SK-N-SH treated with all-trans-retinoic acid at 6 μM for 48 hours (cell line): Measurements from ENCODE around the gene SARNP.

Source experiments
- ARNTL ChIP-seq: fragments of 450-650 bp; formaldehyde crosslinking; IDR thresholded peaks from 2 replicates; pipeline ENCODE4 v1.5.0; 2020; ENCODE audit warnings: low read depth, mild to moderate bottlenecking, moderate library complexity, borderline replicate concordance
- BACH2 ChIP-seq: fragments of 250-450 bp; sonication (Bioruptor Pico); IDR thresholded peaks from 2 replicates; pipeline ENCODE4 v1.9.0; 2021; ENCODE audit warnings: mild to moderate bottlenecking, borderline replicate concordance
- CREB5 ChIP-seq: fragments of 250-450 bp; sonication (Bioruptor Pico); IDR thresholded peaks from 2 replicates; pipeline ENCODE4 v1.5.1; 2020; ENCODE audit warnings: low read depth, mild to moderate bottlenecking, moderate library complexity
- CSDC2 ChIP-seq: fragments of 250-450 bp; sonication (Bioruptor Pico); IDR thresholded peaks from 2 replicates; pipeline ENCODE4 v1.5.0; 2020; ENCODE audit warnings: mild to moderate bottlenecking, moderate library complexity
- ISL1 ChIP-seq: fragments of 250-450 bp; sonication (Bioruptor Pico); IDR thresholded peaks from 2 replicates; pipeline ENCODE4 v2.1.2; 2022; ENCODE audit warnings: mild to moderate bottlenecking, moderate library complexity
- OSR1 ChIP-seq: fragments of 250-450 bp; sonication (Bioruptor Pico); IDR thresholded peaks from 2 replicates; pipeline ENCODE4 v1.8.0; 2022; ENCODE audit warnings: moderate library complexity, mild to moderate bottlenecking, inconsistent platforms
- RARB ChIP-seq: fragments of 250-450 bp; sonication (Bioruptor Pico); IDR thresholded peaks from 2 replicates; pipeline ENCODE4 v1.8.0; 2021; ENCODE audit warnings: mild to moderate bottlenecking, moderate library complexity
- ZFP30 ChIP-seq: fragments of 450-650 bp; formaldehyde crosslinking; IDR thresholded peaks from 2 replicates; pipeline ENCODE4 v1.5.0; 2022; ENCODE audit warnings: mild to moderate bottlenecking, moderate library complexity
- ZNF70 ChIP-seq: fragments of 450-650 bp; formaldehyde crosslinking; IDR thresholded peaks from 2 replicates; pipeline ENCODE4 v1.5.0; 2020; ENCODE audit warnings: mild to moderate bottlenecking, moderate library complexity
- ZNF8 ChIP-seq: fragments of 450-650 bp; formaldehyde crosslinking; IDR thresholded peaks from 2 replicates; pipeline ENCODE4 v1.5.0; 2020; ENCODE audit warnings: mild to moderate bottlenecking, moderate library complexity

- TF ChIP-seq ISL1 (CRISPR knock-in tag), result no peak
- TF ChIP-seq OSR1 (CRISPR knock-in tag), result no peak
- TF ChIP-seq ZFP30 (CRISPR knock-in tag), result no peak
- no peak for TF ChIP-seq RARB (CRISPR knock-in tag)
- no peak for TF ChIP-seq CSDC2
- TF ChIP-seq ZNF70 (CRISPR knock-in tag), result no peak
- no peak for TF ChIP-seq CREB5 (CRISPR knock-in tag)
- TF ChIP-seq ZNF8 (CRISPR knock-in tag), result no peak
- no peak for TF ChIP-seq BACH2
- no peak for TF ChIP-seq ARNTL (CRISPR knock-in tag)
Observed at GRCh38 chr12:55845785-55846496, 28.4 kb upstream of the SARNP start.
